ENCODE data around the gene IGF2R.
"Not testable (repeated sequence)": the region's sequence is repeated elsewhere in the genome, so short reads cannot be mapped to it uniquely, and the experiment has no call there.

The IGF2R gene, protein sequence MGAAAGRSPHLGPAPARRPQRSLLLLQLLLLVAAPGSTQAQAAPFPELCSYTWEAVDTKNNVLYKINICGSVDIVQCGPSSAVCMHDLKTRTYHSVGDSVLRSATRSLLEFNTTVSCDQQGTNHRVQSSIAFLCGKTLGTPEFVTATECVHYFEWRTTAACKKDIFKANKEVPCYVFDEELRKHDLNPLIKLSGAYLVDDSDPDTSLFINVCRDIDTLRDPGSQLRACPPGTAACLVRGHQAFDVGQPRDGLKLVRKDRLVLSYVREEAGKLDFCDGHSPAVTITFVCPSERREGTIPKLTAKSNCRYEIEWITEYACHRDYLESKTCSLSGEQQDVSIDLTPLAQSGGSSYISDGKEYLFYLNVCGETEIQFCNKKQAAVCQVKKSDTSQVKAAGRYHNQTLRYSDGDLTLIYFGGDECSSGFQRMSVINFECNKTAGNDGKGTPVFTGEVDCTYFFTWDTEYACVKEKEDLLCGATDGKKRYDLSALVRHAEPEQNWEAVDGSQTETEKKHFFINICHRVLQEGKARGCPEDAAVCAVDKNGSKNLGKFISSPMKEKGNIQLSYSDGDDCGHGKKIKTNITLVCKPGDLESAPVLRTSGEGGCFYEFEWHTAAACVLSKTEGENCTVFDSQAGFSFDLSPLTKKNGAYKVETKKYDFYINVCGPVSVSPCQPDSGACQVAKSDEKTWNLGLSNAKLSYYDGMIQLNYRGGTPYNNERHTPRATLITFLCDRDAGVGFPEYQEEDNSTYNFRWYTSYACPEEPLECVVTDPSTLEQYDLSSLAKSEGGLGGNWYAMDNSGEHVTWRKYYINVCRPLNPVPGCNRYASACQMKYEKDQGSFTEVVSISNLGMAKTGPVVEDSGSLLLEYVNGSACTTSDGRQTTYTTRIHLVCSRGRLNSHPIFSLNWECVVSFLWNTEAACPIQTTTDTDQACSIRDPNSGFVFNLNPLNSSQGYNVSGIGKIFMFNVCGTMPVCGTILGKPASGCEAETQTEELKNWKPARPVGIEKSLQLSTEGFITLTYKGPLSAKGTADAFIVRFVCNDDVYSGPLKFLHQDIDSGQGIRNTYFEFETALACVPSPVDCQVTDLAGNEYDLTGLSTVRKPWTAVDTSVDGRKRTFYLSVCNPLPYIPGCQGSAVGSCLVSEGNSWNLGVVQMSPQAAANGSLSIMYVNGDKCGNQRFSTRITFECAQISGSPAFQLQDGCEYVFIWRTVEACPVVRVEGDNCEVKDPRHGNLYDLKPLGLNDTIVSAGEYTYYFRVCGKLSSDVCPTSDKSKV (N-terminal part only)

DNA sequence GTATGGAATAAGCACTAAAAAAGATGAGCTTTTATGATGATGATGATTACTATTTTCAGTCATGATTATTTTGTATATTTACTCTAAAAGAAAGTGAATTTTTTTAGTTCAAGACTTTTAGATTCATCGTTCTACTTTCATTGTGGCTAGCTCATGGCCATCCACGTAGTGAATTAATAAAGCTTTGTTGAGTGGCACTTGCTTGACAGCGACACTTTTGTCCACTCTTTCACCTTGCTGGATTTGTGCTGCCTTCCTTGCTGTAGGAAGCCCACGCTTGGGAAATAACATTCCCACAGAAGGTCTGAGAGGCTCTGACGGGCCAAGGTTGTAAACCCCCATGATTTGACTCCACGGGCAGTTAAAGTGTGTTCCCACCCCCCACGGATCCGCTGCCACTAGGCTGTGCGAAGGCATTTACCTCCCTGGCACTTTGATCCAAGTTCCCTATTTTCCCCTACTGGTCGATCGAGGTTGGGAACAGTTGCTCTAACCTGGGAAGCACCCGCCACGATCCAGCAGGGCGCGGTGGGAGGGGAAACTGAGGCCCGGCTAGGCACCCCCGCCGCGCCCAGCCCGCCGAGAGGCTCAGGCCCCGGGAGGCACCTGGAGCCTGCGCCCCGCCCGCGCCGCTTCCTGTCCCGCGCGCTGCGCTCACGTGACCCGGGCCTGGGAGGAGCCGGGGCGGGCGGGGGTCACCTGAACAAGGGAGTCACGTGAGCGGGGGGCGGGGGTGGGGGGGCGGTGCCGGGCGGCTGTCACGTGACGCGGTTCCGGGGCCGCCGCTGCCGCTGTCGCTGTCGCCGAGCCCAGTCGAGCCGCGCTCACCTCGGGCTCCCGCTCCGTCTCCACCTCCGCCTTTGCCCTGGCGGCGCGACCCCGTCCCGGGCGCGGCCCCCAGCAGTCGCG, at the start of gene IGF2R:
Gene IGF2R, plus strand, starts transcription at position 788 of the 909 bp plus-strand sequence. CDS start 165 bp downstream, outside the sequence.
- DNase-seq, result peak; percentile 94

DNA sequence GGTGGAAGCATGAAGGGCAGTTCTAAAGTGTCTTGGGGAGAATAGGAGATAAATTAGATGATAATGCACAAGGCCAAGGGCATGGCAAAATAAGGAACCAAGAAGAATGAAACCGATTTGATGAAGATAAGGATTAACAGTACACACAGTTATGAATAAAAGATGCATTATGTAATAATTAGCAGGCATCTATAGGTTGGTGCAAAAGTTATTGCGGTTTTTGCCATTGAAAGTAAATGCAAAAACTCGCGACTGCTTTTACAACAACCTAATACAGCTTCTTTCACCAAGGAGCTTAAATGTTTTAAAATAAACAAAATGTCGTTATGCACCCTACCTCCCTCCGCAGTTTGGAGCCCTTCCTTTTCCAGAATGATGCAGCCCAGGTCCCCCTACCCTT, 49.1 kb upstream of the IGF2R start:
- DNase-seq, result no peak

DNA sequence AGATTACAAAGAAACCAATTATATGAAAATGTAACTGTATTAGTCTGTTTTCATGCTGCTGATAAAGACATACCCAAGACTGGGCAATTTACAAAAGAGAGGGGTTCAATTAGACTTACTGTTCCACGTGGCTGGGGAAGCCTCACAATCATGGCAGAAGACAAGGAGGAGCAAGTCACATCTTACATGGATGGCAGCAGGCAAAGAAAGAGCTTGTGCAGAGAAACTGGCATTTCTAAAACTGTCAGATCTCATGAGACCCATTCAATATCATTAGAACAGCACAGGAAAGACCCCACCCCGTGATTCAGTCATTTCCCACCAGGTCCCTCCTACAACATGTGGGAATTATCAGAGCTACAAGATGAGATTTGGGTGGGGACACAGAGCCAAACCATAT, 44.7 kb upstream of the IGF2R start:
- DNase-seq, result not testable (repeated sequence)

DNA sequence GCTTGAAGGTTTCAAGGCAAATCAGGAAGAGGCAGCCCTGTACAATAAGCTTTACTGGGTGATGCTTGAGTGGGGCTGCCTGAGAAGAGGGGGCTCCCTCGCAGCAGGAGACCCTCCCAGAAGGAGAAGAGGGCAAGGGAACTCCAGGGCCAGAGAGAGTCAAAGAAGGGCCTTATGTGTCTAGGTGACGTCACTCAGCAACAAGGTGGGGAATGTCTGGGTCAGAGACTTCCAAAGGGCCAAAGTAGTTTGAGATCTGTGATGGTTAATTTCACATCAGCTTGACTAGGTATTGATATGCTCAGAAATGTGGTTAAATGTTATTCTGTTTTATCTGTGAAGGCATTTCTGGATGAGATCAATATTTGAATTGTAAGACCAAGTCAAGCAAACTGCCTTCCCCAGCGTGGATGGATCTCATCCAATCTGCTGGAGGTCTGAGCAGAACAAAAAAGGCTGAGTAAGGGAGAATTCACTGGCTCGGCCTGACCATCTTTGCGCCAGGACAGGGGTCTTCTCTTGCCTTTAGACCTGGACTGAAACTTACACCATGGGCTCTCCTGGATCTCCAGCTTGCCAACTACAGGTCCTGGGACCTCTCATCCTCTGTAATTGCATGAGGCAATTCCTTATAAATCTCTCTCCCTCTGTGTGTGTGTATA, 42.2 kb upstream of the IGF2R start:
- no peak for DNase-seq

DNA sequence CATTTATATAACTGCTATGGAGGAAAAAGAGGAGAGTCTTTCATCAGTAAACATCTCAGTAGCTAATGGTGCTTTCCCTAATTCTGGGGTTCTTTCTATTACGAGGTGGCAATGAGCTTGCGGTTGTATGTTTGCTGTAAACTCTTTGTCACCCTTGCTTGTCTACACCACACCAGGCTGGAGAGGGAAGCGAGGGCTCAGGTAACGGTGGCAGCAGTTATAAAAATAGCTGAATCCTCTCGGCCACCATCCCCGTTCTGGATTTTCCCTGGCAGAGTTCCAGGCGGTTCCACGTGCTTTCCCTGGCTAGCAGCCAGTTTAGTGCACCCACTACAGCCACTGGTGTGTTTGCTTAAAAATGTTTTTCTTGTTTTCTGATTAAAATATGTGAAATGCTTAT, 39.1 kb upstream of the IGF2R start:
- DNase-seq, result no peak

DNA sequence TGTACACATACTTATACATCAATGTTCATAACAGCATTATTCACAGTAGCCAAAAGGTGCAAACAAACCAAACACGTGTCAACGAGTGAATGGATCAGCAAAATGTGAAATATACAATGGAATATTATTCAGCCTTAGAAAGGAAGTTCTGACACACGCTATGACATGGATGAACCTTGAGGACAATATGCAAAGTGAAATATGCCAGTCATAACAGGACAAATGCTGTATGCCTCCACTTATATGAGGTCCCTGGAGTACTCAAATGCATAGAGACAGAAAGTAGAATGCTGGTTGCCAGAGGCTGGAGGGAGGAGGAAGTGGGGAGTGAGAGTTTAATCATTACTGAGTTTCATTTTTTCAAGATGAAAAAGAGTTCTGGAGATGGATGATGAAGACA, 37.8 kb upstream of the IGF2R start:
- DNase-seq, result no peak

DNA sequence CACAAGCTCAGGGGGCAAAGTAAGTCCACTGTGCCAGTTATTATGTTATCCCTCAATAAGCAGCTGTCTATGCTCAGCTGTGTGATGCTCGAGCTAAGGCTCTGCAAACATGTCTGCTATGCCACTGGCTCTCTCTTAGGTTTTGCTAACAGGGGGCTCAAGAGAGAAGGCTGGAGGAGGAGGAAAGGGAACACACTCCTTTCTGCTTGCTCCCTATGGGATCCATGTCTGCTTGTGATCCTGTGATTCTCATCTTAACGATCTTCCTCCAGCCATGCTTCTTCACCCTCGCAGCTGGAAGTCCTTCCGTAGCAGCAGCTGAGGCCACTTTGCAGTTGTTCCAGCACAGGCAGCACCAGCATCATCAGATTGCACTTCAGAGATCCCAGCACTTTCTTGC, 37.0 kb upstream of the IGF2R start:
- peak; percentile 41 for DNase-seq

DNA sequence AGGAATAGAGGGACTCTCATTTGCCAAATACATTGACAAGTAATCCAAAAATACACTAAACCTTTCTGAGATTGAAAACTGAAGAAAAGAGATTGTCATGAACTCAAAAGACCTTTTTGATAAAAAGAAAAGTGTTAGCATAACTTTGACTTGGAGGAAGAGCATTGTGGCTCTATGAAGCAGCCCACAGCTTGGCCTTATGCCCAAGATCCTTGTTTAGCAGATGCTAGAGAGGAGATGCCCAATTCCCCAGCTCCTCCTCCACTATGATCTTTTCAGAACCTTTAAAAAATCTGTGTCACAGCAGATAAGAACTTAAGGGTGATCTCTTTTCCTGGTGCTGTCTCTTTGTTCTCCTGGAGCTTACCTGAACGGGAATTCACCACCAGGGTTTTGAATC, 35.8 kb upstream of the IGF2R start:
- no peak for DNase-seq

DNA sequence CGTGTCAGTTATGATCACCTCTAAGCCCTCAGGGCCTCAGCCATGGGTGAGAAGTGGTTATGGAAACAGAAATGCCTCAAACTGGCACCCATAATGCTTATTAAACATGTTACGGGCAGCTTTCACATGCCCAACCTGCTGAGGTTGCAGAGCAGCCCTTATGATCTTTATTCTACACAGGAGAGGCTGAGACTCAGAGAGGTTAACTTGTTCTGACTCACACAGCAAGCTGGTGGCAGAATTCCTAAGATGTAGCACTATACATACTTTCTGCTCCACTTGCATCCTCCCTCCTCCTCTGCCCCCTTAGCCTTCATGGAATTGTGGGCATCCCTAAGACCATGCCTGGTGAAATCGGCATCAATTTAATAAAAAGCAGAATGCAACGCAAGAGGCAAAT, 34.7 kb upstream of the IGF2R start:
- no peak for DNase-seq

DNA sequence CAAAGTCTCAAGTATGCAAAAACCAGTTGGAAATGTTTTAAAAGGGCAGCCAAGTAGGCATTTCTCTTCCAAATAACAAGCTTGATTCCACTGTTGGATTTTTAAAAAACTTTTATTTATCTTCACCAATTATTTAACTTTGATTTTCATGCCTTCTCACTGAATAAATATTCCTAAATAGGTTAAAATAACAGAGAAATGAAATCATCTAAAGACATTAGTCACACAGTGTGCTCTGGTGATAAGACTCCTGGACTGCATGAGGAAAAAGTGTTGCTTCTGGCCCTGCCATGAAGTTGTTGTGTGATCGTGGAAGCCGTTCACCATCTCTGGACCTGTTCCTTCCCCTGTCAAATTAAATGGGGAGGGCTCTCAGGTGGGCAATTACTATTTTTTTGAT, 33.8 kb upstream of the IGF2R start:
- no peak for DNase-seq

DNA sequence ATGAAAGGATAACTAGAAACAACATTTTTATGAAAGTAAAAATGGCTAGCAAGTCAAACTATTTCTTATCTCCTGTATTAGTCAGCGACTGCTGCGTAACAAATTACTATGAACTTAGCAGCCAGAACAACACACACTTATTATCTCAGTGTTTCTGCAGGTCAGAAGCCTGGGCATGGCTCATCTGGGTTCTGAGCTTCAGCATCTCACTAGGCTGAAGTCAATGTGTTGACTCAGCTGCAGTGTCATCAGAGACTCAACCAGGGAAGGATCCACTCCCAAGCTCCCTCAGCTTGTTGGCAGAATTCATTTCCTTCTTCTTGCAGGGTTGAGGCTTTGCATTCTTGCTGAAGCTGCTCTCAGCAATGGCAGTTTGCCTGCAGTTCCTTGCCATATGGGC, 33.2 kb upstream of the IGF2R start:
- no peak for DNase-seq

DNA sequence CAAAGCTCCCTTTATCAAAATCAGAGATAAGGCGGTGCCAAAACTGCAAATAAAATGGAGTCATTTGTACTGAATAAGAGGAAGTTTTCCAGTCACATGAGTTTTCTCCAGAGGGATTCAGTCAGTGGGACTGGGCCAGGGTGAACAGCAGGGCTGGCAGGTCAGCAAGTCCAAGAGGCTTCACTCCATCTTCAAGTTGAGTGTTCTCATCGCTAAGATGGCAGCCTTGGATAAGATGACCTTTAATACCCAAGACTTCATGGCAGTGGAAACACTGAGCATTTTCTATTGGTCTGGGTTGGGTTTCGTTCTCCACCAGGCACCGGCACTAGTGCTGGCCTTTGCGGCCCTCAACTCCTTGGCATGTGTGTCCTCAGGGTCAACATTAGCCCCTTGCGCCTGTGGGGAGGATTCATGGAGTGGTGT, 29.3 kb upstream of the IGF2R start:
- DNase-seq, result no peak

DNA sequence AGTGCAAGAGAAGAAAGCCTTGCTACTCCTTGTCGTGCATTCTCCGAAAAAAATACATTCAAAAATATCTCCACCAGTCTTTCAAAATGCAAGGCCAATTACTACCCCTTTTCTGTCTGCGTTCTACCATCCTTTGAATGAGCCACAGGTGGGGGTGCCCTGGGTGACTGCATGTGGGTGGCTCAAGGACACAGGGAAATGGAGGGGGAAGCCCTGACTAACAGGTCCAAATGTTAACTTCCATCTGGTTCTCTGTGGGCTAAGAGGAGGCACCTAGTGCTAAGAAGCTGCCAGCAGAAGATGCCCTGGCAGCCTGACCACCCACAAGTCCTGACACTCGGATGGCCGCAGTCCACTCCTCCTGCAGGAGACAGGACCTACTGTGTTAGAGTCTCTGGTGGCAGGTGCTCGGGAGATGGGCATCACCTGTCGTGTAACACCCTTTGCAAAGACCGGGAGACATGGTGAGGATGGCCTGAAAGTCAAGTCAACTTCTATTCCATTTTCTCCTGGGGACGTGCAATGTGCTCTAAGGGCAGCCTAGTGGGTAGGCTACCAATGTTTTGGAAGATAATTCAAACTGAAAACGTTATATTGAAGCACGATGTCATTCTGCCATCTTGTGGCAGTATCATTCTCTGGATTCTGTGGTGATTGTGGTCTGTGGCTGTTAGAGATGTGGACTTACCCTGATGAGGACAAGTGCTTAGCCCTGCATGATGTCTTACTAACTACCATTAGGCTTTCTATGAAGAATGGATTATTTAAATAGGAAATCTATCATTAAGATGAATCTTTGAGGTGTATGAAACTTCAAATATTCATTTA, 27.4 kb upstream of the IGF2R start:
- DNase-seq, result no peak

DNA sequence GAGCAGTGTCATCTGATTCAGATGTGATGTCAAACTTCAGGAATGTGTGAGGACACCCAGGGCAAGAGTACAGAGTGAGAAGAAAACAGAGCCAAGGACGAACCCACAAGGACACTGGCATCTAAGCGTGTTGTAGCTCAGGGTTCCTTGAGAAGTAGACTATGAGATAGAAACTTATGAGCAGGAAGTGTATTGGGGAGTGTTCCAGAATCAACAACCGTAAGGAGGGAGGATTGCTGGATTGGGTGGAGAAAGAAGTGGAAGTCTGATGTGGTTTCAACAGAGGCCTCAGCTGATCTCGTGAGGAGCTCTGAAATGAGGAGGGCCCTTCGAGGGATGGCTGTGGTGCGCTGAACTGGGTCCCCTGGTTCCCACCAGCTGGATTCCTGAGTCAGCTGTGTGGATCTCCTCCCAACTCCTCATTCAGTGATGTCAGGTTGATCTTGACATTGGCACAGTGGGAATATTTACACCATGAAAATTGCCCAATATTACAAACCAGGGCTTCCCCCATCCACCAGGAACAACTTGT, 25.7 kb upstream of the IGF2R start:
- no peak for DNase-seq

DNA sequence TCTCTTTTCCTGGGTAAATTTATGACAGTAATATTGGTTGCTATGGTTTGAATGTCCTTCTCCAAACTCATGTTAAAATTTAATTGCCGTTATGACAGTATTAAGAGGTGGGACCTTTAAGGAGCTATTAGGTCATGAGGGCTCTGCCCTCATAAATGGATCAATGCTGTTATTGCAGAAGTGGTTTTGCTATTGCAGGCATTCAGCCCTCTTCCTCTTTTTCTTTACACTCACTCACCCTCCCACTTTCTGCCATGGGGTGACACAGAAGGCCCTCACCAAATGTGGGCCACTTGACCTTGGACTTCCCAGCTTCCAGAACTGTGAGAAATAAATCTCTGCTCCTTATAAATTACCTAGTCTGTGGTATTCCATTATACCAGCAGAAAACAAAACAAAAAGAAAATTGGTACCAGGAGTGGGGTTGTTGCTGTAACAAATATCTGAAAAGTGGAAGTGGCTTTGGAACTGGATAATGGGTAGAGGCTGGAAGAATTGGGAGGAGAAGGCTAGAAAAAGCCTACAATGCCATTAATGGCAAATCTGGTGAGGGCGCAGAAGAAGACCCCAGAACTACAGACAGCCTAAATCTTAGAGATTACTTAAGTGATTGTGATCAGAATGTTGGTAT, 24.8 kb upstream of the IGF2R start:
- no peak for DNase-seq

DNA sequence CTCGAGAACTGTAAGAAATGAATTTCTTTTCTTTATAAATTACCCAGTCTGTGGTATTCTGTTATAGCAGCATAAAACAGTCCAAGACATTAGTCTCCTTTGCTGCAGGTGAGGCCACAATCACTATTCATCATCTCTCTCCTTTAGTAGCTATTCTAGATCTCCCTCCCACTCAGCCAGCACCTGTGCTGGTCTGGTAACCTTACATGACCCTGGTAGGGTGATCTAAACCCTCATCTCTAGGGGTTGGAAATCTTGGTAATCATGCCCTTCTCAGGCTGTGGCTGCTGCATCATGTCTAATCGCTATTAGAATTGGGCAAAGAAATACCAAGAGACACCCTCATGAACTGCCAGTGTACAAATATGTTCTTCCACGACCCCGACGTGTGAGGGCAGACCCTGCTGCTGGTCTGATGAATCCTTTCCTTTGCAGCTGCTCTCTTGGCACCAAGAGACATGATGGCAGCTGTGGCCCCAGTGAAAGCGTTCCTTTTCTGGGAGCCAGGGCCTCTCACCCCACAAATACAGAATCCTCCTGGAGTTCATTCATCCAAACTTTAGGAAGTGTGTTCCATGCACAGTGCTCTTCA, 23.0 kb upstream of the IGF2R start:
- DNase-seq, result no peak

DNA sequence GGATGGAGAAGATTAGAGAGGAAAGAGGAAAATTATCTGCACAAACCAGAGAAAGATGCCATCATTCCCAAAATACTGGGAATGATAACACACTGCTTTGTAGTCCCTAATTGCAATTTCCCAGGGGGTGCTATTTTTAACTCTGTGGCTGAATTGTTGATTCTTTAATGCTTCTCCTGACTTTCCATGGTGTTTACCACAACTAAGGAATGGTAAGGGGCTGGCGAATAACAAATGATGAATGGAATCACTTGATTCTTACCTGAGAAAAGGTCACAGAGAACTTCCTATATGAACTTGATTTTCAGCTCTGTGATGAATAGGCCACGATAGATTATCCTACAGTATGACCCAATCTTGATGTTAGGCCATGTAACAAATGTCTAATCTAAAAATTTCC, 22.0 kb upstream of the IGF2R start:
- no peak for DNase-seq

DNA sequence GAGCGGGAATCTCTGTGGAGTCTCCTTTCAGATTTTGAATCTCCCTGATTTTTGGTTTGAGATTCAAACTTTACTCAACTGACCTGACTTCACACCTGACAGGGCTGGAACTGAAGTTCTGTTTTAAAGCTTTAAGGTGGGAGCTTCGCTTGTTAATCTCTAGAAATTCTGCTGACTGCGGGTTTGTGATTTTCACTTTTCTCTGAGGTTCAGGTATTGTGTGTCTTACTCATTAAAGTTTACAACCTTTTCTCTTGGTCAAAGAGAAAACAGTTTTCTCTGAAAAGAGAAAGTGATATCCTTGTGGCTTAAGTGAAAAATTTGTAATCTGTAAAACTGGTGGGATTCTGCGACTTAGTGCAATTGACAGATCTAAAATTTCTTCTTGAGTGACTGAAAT, 20.7 kb upstream of the IGF2R start:
- no peak for DNase-seq

DNA sequence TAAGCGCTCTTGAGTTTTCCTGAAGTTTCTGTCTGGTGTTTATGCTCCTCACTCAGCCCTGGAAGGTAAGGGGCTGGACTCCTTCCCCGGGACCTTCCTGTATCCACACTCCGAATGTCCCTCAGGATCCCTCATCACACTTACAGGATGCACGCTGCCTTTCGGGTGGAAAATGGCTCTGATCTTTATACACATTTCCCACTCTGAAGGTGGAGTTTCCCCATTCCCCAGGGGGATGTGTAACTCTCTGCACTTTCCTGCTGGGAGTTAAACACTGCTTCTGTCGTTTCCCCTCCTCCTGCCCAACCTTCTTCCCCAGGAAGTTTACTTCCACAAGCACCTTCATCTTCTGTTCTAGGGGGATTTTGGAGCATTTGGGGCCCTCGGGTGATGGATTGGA, 17.1 kb upstream of the IGF2R start:
- DNase-seq, result no peak

Measured in right hindlimb (tissue), 1 donor.